ENCODE measurements around the gene POTEI.
"Not testable (repeated sequence)": the region's sequence is repeated elsewhere in the genome, so short reads cannot be mapped to it uniquely, and the experiment has no call there.

GRCh38 chr2:130531672-130532071 lies 22.5 kb upstream of the POTEI start:
- TF ChIP-seq, protein P1, sequence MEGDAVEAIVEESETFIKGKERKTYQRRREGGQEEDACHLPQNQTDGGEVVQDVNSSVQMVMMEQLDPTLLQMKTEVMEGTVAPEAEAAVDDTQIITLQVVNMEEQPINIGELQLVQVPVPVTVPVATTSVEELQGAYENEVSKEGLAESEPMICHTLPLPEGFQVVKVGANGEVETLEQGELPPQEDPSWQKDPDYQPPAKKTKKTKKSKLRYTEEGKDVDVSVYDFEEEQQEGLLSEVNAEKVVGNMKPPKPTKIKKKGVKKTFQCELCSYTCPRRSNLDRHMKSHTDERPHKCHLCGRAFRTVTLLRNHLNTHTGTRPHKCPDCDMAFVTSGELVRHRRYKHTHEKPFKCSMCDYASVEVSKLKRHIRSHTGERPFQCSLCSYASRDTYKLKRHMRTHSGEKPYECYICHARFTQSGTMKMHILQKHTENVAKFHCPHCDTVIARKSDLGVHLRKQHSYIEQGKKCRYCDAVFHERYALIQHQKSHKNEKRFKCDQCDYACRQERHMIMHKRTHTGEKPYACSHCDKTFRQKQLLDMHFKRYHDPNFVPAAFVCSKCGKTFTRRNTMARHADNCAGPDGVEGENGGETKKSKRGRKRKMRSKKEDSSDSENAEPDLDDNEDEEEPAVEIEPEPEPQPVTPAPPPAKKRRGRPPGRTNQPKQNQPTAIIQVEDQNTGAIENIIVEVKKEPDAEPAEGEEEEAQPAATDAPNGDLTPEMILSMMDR (conservative IDR thresholded peaks at IDR 0.05; ENCODE audit: low read length) = not testable (repeated sequence)
- not testable (repeated sequence) for TF ChIP-seq EZH2phosphoT487 (IDR thresholded peaks at IDR 0.05; ENCODE audit: borderline replicate concordance)

Measured in Loucy (cell line).